Measurements from ENCODE around the gene CXCR6. TPM values are rescaled to one million over a fixed set of nuclear protein-coding genes. Genes with fewer than 3 reads are reported as not detected.

The CXCR6 gene
- total RNA-seq, 1 donor from 2014 or later, result 9.3 TPM

DNA sequence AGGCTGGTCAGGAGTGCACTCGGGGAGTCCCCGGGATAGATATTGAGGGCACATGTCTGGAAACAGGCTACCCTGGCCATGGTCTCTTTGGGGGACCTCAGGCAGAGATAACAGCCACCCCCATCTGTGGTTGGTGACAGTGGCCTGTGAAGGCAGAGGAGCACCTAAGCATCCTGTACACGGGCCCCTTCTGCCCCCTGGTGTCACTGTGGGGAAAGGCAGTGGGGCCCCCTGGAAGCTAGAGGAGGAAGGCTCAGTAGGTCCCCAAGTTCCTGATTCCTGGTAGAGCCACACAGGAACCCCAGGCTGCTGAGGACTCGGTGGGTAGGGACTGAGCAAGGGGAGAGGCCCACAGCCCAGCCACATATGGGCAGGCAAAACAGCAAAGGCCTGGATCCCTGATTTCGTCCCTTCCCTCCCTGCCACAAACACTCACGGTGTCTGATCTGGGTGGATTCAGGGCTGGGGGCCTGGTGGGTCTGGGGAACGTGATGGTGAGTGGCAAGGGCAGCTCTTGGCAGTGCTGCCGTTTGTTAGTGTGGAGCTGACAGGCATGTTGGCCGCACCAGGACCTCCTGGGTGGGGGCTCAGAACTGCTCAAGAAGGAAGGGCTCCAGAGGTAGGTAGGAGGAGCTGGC lies 14.1 kb upstream of the CXCR6 start:
- H3K27me3 Mint-ChIP-seq (ENCODE audit: low read depth), result no peaks in the 10 kb centered on the region
- H3K36me3 Mint-ChIP-seq (ENCODE audit: low read depth), result peaks cover 87% of the 10 kb centered on the region
- H3K9me3 Mint-ChIP-seq, result no peaks in the 10 kb centered on the region
- intact Hi-C loops (cut with micrococcal nuclease), result loop anchor here (1.0 kb wide), 1 partner anchor 168 kb away; no protein-coding TSS in a partner anchor
- no peaks in the 10 kb centered on the region for H3K4me1 Mint-ChIP-seq (ENCODE audit: low read depth)
- DNase-seq (ENCODE audit: low spot score), result peak; percentile 49
- H3K27ac Mint-ChIP-seq, result no peak overlapping the region
- no peak overlapping the region for H3K4me3 Mint-ChIP-seq (ENCODE audit: low read depth)

DNA sequence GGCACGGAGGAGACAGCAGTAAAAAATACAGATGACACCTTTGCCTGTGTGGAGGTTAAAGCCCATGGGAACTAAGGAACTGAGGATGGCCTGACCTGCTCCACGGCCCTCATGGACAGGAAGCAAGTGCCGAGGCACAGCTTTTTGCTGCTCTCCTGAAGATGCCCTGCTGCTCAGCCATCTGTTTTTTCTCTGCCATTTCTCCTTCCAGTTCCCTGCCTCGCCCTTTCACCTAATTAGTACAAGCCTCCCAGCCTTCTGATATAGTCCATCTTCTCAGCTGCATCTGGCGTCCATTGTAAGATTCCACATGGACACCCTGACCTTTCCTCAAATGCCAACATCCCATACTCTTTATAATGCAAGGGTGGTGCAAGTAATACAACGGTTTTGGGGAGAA lies 11.8 kb upstream of the CXCR6 start:
- no peaks in the 10 kb centered on the region for H3K9me3 Mint-ChIP-seq
- H3K27ac Mint-ChIP-seq, result no peak overlapping the region
- no peaks in the 10 kb centered on the region for H3K27me3 Mint-ChIP-seq (ENCODE audit: low read depth)
- DNase-seq (ENCODE audit: low spot score), result no peak
- no peak overlapping the region for H3K4me3 Mint-ChIP-seq (ENCODE audit: low read depth)
- intact Hi-C loops (cut with micrococcal nuclease), result no loop called here
- no peaks in the 10 kb centered on the region for H3K4me1 Mint-ChIP-seq (ENCODE audit: low read depth)
- peaks cover 95% of the 10 kb centered on the region for H3K36me3 Mint-ChIP-seq (ENCODE audit: low read depth)

DNA sequence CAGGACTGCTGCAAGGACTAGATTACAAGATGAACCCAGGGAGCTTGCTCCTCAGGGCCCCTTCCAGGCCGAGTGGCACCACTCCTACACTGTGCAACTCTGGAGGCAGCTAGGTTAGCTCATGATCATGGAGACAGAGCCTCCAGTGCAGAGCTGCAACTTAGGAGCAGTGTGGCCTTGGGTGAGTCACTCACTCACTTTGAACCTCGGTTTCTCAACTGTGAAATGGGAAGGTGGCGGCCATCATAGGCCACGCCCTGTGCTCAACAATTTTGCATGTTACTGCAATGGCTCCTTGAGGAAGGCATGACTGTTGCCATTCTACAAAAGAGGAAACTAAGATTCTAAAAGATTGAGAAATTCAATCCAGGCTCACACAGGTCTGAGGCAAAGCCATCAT lies 11.2 kb upstream of the CXCR6 start:
- Mint-ChIP-seq H3K27me3 (ENCODE audit: low read depth) (no peaks in the 10 kb centered on the region), H3K4me1 (ENCODE audit: low read depth) (no peaks in the 10 kb centered on the region), H3K36me3 (ENCODE audit: low read depth) (peaks cover 93% of the 10 kb centered on the region), H3K27ac (no peak overlapping the region), H3K9me3 (no peaks in the 10 kb centered on the region), H3K4me3 (ENCODE audit: low read depth) (no peak overlapping the region)
- DNase-seq (ENCODE audit: low spot score), result no peak
- intact Hi-C loops (cut with micrococcal nuclease), result no loop called here

DNA sequence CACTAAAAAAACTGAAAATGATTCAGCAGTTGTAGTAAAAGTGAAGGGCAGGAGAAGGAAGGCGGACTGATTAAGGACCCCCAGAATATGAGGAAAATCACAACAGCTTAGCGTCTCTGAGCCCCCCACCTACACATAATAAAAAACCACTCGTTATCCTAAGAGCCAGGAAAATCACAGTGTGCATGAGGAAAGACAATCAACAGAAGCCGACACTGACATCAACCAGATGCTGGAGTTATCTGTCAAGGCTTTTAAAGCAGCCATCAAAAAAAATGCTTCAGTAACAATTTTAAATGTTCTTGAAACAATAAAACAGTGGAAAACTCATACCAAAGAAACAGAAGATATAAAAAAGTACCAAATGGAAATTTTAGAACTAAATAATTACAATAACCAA lies 9.7 kb upstream of the CXCR6 start:
- no peaks in the 10 kb centered on the region for H3K9me3 Mint-ChIP-seq

DNA sequence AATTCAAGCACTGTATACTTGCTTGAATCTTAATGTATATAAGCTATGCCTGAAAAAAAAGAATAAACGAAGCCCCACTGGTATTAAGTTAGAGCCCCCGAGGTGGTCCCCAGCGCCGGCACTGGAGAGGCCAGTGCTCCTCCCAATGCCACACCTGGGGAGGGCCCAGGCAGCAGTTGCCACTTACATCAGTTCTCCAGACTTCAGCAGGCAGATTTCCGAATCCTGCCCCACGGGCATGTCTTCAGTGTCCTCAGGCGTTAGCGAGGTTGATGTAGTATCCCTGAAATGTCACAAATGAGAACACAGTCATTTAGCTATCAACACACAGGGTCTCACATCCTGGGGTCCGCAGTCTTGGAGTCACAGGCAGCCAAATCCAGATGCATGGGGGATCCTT lies 7.0 kb upstream of the CXCR6 start:
- DNase-seq (ENCODE audit: low spot score), result no peak
- no peak overlapping the region for H3K27ac Mint-ChIP-seq
- H3K36me3 Mint-ChIP-seq (ENCODE audit: low read depth), result peaks cover 86% of the 10 kb centered on the region
- H3K4me1 Mint-ChIP-seq (ENCODE audit: low read depth), result peaks cover 22% of the 10 kb centered on the region
- intact Hi-C loops (cut with micrococcal nuclease), result no loop called here
- no peaks in the 10 kb centered on the region for H3K27me3 Mint-ChIP-seq (ENCODE audit: low read depth)
- peaks cover 3% of the 10 kb centered on the region for H3K9me3 Mint-ChIP-seq
- no peak overlapping the region for H3K4me3 Mint-ChIP-seq (ENCODE audit: low read depth)

More for the DNA sequence above, 9.7 kb upstream of the CXCR6 start:
- Mint-ChIP-seq H3K4me3 (ENCODE audit: low read depth) (no peak overlapping the region), H3K4me1 (ENCODE audit: low read depth) (no peaks in the 10 kb centered on the region), H3K27me3 (ENCODE audit: low read depth) (no peaks in the 10 kb centered on the region), H3K36me3 (ENCODE audit: low read depth) (peaks cover 92% of the 10 kb centered on the region), H3K27ac (no peak overlapping the region)
- intact Hi-C loops (cut with micrococcal nuclease), result no loop called here
- no peak for DNase-seq (ENCODE audit: low spot score)

DNA sequence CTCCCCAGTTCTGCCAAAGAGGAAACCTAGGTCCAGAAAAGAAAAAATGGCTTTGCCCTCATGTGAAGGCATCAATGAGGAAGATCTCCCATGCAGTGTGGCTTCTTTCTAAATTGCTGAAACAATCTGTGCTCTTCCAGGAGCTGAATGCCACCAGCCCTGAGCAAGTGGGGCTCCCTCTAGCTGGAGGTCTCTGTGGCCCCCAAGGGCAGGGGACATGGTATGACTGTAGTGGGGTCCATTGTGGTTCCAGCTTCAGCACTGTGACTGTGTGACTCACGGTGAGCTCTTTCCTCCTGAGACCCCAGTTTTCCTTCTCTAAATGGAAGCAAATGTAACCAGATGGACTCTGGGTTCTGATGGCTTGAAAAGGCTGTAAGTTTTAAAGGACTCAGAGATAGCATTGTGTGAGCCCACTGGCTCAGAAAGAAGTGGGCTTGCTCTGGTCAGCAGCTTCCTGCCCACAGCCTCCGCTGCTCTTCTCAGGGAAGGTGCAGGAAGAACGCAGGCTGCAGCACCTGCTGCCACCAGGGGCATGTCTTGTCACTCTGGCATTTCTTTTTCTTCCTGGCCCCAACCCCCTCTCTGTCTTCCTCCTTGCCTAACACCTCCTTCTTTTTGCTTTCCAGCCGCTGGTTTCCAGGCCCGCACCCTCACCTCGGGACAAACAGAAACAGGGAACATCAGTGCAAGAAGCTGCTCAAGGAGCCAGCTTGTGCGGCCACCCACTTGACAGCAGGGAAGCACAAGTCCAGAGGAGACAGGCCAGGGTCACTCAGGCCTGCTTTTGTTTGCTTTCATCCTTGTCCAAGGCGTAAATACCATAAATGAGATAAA lies 5.8 kb upstream of the CXCR6 start:
- Mint-ChIP-seq H3K4me3 (ENCODE audit: low read depth) (no peak overlapping the region), H3K27ac (no peak overlapping the region), H3K4me1 (ENCODE audit: low read depth) (peaks cover 30% of the 10 kb centered on the region), H3K36me3 (ENCODE audit: low read depth) (peaks cover 85% of the 10 kb centered on the region), H3K27me3 (ENCODE audit: low read depth) (no peaks in the 10 kb centered on the region), H3K9me3 (peaks cover 3% of the 10 kb centered on the region)
- intact Hi-C loops (cut with micrococcal nuclease), result loop anchor here (1.0 kb wide), 2 partner anchors 27 to 141 kb away; no protein-coding TSS in a partner anchor
- no peak for DNase-seq (ENCODE audit: low spot score)

DNA sequence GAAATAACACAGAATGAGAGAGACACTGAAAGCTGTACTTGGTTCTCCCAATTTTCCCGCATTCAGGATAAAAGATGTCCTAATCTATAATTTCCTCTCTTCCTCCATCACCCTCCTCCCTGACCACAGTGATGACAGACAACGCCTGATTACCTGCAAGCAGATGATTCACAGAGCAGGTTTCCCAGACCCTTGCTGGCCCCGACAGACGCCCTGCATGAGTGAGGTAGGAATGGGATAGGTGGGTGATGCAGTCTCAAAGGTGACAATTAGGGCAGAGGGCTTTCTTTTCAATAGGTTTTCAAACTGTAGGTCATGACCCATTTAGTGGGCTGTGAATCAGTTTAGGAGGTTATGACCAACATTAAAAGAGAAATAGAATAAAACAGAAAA lies 5.2 kb upstream of the CXCR6 start:
- no peak overlapping the region for H3K4me3 Mint-ChIP-seq (ENCODE audit: low read depth)
- peaks cover 36% of the 10 kb centered on the region for H3K4me1 Mint-ChIP-seq (ENCODE audit: low read depth)
- H3K36me3 Mint-ChIP-seq (ENCODE audit: low read depth), result peaks cover 81% of the 10 kb centered on the region
- intact Hi-C loops (cut with micrococcal nuclease), result loop anchor here (1.0 kb wide), 2 partner anchors 26 to 140 kb away; no protein-coding TSS in a partner anchor
- H3K27ac Mint-ChIP-seq, result no peak overlapping the region
- H3K9me3 Mint-ChIP-seq, result peaks cover 3% of the 10 kb centered on the region
- DNase-seq (ENCODE audit: low spot score), result no peak
- no peaks in the 10 kb centered on the region for H3K27me3 Mint-ChIP-seq (ENCODE audit: low read depth)

DNA sequence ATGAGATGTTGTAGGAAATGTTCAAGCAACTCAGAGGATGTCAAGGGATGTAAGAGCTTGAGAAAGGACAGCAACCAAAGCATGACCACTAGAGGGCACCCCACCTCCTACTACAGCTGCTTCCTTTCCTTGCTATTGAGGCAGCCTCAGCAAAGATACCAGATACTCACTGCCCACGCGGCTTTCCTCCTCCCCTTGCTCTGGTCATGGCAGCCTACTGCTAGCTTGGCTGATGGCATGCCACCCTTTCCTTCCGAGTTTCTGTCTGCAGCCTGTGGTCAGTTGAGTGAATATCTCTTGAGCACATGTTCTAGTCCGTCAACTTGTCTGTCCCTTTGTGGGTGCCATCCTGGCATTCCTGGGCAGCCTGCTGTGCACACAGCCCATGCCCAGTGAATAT lies 4.4 kb upstream of the CXCR6 start:
- Mint-ChIP-seq H3K27ac (no peak overlapping the region), H3K9me3 (peaks cover 3% of the 10 kb centered on the region), H3K36me3 (ENCODE audit: low read depth) (peaks cover 80% of the 10 kb centered on the region), H3K4me1 (ENCODE audit: low read depth) (peaks cover 44% of the 10 kb centered on the region), H3K4me3 (ENCODE audit: low read depth) (no peak overlapping the region), H3K27me3 (ENCODE audit: low read depth) (no peaks in the 10 kb centered on the region)
- intact Hi-C loops (cut with micrococcal nuclease), result loop anchor here (1.0 kb wide), 2 partner anchors 25 to 139 kb away; no protein-coding TSS in a partner anchor
- peak; percentile 75 for DNase-seq (ENCODE audit: low spot score)

DNA sequence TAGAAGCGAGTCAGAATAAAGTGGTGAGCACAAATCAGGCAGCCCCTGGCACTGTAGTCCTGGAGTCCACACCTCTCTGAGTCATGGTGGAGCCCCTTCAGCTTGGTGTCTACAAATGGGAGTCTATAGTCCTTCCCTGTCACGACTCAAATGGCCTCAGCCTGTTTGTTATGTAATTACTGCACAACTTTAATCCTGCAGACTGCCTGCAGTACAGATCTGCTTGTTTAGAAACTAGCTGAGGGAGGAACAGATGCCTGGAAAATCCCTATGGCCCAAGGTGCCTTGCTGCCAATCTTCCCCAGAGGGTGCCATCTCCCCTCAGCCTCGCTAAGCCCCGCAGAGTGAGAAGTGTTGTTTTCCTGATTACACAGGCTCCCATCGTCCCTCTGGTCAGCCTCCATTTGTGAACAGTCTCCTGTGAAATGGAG lies 3.9 kb upstream of the CXCR6 start:
- no peak for DNase-seq (ENCODE audit: low spot score)
- Mint-ChIP-seq H3K36me3 (ENCODE audit: low read depth) (peaks cover 77% of the 10 kb centered on the region), H3K4me1 (ENCODE audit: low read depth) (peaks cover 46% of the 10 kb centered on the region), H3K4me3 (ENCODE audit: low read depth) (no peak overlapping the region), H3K27ac (no peak overlapping the region), H3K27me3 (ENCODE audit: low read depth) (no peaks in the 10 kb centered on the region), H3K9me3 (peaks cover 3% of the 10 kb centered on the region)
- intact Hi-C loops (cut with micrococcal nuclease), result no loop called here

DNA sequence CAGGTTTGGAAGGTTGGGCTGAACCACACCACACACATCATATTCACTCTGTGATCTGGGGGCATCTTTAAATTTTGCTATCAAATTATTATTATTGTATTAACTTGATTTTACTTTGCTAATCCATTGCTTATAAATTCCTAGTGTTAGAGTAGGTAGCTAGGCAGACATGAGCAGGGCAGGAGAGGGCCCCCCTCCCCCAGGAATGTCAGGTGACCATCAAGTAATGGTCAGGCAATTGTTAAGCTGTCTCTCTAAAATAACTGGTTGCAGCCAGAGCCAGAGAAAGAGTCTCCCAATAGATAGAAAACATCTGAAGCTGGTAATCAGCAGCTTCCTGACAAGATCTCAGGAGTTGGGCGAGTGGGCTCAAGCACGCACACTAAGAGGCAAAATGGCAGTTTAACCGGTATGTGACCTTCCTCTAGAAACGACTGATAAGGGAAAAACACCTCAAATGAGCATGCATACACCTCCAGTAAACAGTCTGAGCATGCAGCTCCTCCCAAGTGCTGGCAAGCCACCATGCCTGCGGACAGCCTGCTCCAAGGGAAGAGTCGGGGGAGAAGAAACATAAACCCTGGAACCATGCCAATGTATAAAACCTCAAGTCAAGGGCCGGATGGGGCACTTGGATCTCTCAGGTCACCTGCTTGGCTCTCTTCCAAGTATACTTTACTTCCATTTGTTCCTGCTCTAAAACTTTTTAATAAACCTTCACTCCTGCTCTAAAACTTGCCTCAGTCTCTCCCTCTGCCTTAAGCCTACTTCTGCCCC lies 3.1 kb upstream of the CXCR6 start:
- peaks cover 3% of the 10 kb centered on the region for H3K9me3 Mint-ChIP-seq
- no peak overlapping the region for H3K27ac Mint-ChIP-seq
- DNase-seq (ENCODE audit: low spot score), result no peak
- intact Hi-C loops (cut with micrococcal nuclease), result loop anchor here (5.0 to 10.0 kb wide), 2 partner anchors 345 to 432 kb away; partner anchors contain the start of gene CCR5
- peaks cover 75% of the 10 kb centered on the region for H3K36me3 Mint-ChIP-seq (ENCODE audit: low read depth)
- H3K4me3 Mint-ChIP-seq (ENCODE audit: low read depth), result no peak overlapping the region
- no peaks in the 10 kb centered on the region for H3K27me3 Mint-ChIP-seq (ENCODE audit: low read depth)
- H3K4me1 Mint-ChIP-seq (ENCODE audit: low read depth), result peaks cover 53% of the 10 kb centered on the region

DNA sequence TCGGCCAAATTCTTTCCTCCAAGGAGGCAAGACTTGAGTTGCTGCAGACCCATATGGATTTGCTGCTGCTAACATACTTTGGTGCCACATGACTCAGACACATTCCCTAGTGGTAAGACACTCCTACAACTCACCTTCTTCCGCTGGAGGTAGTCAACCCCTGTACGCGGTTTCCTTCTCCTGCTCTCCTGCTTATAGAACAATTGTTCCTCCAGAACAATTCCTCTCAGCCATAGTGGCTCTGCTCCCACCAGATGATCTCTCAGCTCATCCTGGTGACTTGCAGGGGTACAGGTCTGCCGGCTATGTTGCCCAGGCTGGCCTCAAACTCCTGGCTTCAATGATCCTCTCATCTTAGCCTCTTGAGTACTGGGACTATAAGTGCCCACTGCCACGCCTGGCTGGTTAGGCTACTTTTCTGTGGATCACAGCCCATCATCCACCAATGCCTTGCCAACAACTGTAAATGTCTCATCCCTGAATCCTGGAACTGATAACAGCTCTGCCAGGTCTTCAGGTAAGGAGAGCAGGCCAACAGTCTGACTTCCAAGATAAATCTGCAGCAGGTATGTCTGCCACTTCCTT lies 2.4 kb upstream of the CXCR6 start:
- DNase-seq (ENCODE audit: low spot score), result no peak
- H3K4me3 Mint-ChIP-seq (ENCODE audit: low read depth), result no peak overlapping the region
- H3K27ac Mint-ChIP-seq, result no peak overlapping the region
- peaks cover 75% of the 10 kb centered on the region for H3K36me3 Mint-ChIP-seq (ENCODE audit: low read depth)
- H3K4me1 Mint-ChIP-seq (ENCODE audit: low read depth), result peaks cover 57% of the 10 kb centered on the region
- intact Hi-C loops (cut with micrococcal nuclease), result loop anchor here (5.0 to 10.0 kb wide), 2 partner anchors 344 to 431 kb away; partner anchors contain the start of gene CCR5
- H3K9me3 Mint-ChIP-seq, result peaks cover 3% of the 10 kb centered on the region
- no peaks in the 10 kb centered on the region for H3K27me3 Mint-ChIP-seq (ENCODE audit: low read depth)
